HEK293 (cell line): ENCODE results near the gene TAPBPL.

ENCODE experiments used
- CTCF ChIA-PET: fragments of 350-600 bp; formaldehyde crosslinking; extraction: SDS; loops from one replicate; lab custom pipeline; 2021; ENCODE audit warnings: antibody characterized with exemption; lab: Yijun Ruan, JAX
- POLR2A ChIA-PET: fragments of 300-600 bp; formaldehyde crosslinking; extraction: SDS; loops from one replicate; lab custom pipeline; 2020; ENCODE audit warnings: antibody characterized with exemption, inconsistent platforms; lab: Yijun Ruan, JAX
- H3K27ac ChIP-seq: fragments of 200-500 bp; sonication (Bioruptor generic); 2 replicates; pipeline ENCODE4 v1.5.1; 2014; ENCODE audit warnings: low read depth, low read length, control low read depth, inconsistent platforms; ENCODE audit errors: extremely low read depth
- H3K36me3 ChIP-seq, 2 experiments: fragments of 200-500 bp in 1 of 2; sonication (Bioruptor generic) in 1 of 2; 1 replicate in 1 of 2; 2 replicates in 1 of 2; pipeline ENCODE4 v1.5.1; 2014 to 2017; ENCODE audit warnings: inconsistent platforms in 2 of 2, low read length in 2 of 2; ENCODE audit not compliant: control insufficient read depth in 2 of 2, insufficient read depth in 1 of 2
- H3K4me1 ChIP-seq: fragments of 200-500 bp; sonication (Bioruptor generic); 2 replicates; pipeline ENCODE4 v1.5.1; 2014; ENCODE audit warnings: mild to moderate bottlenecking, low read length, inconsistent platforms; ENCODE audit not compliant: control insufficient read depth, insufficient read depth
- H3K4me3 ChIP-seq: 2 replicates; pipeline ENCODE4 v1.5.1; 2011; ENCODE audit warnings: low read depth, mild to moderate bottlenecking, control low read depth, low read length, moderate library complexity
- H3K9me3 ChIP-seq: fragments of 200-500 bp; sonication (Bioruptor generic); 2 replicates; pipeline ENCODE4 v1.5.1; 2014; ENCODE audit warnings: low read depth, low read length, inconsistent platforms; ENCODE audit not compliant: control insufficient read depth, insufficient read depth
- GFI1B ChIP-seq: fragments of 450-650 bp; formaldehyde crosslinking; IDR thresholded peaks from 2 replicates; pipeline ENCODE4 v1.5.1; 2016; ENCODE audit warnings: missing biosample characterization, missing genetic modification characterization
- GLI2 ChIP-seq: fragments of 450-650 bp; formaldehyde crosslinking; IDR thresholded peaks from 2 replicates; pipeline ENCODE4; 2017; ENCODE audit warnings: missing biosample characterization, missing genetic modification characterization, low read depth, borderline replicate concordance
- HOXD13 ChIP-seq: sonication (generic); formaldehyde crosslinking; IDR thresholded peaks from 2 replicates; pipeline ENCODE4 v1.8.0; 2022; ENCODE audit warnings: missing genetic modification reagents, borderline replicate concordance
- TRIM28 ChIP-seq: IDR thresholded peaks from 2 replicates; pipeline ENCODE4 v1.6.1; 2011; ENCODE audit warnings: low read length, control low read depth, borderline replicate concordance
- ZFP41 ChIP-seq: fragments of 450-650 bp; formaldehyde crosslinking; IDR thresholded peaks from 2 replicates; pipeline ENCODE4 v1.5.1; 2016; ENCODE audit warnings: missing biosample characterization, missing genetic modification characterization, borderline replicate concordance
- ZNF175 ChIP-seq: fragments of 450-650 bp; formaldehyde crosslinking; IDR thresholded peaks from 2 replicates; pipeline ENCODE4 v1.5.1; 2016; ENCODE audit warnings: missing biosample characterization, missing genetic modification characterization
- ZNF2 ChIP-seq: fragments of 450-650 bp; formaldehyde crosslinking; IDR thresholded peaks from 2 replicates; pipeline ENCODE4 v1.5.1; 2016; ENCODE audit warnings: missing biosample characterization, missing genetic modification characterization
- ZNF214 ChIP-seq: fragments of 450-650 bp; formaldehyde crosslinking; IDR thresholded peaks from 2 replicates; pipeline ENCODE4 v1.5.1; 2017; ENCODE audit warnings: missing biosample characterization, mild to moderate bottlenecking, missing genetic modification characterization, borderline replicate concordance
- ZNF24 ChIP-seq: fragments of 450-650 bp; formaldehyde crosslinking; IDR thresholded peaks from 2 replicates; pipeline ENCODE4 v1.5.1; 2016; ENCODE audit warnings: missing biosample characterization, missing genetic modification characterization
- ZNF324 ChIP-seq: fragments of 450-650 bp; formaldehyde crosslinking; IDR thresholded peaks from 2 replicates; pipeline ENCODE4 v1.5.1; 2016; ENCODE audit warnings: missing biosample characterization, missing genetic modification characterization
- ZNF488 ChIP-seq: fragments of 450-650 bp; formaldehyde crosslinking; IDR thresholded peaks from 2 replicates; pipeline ENCODE4 v1.5.1; 2016; ENCODE audit warnings: missing biosample characterization, missing genetic modification characterization
- ZNF544 ChIP-seq: fragments of 450-650 bp; formaldehyde crosslinking; IDR thresholded peaks from 2 replicates; pipeline ENCODE4 v1.5.0; 2017; ENCODE audit warnings: missing biosample characterization, missing genetic modification characterization
- ZNF621 ChIP-seq: fragments of 450-650 bp; formaldehyde crosslinking; IDR thresholded peaks from 2 replicates; pipeline ENCODE4 v1.5.1; 2017; ENCODE audit warnings: missing biosample characterization, missing genetic modification characterization
- ZNF629 ChIP-seq: fragments of 450-650 bp; formaldehyde crosslinking; IDR thresholded peaks from 2 replicates; pipeline ENCODE4 v1.5.1; 2017; ENCODE audit warnings: missing biosample characterization, missing genetic modification characterization
- ZNF670 ChIP-seq: fragments of 450-650 bp; formaldehyde crosslinking; IDR thresholded peaks from 2 replicates; pipeline ENCODE4 v1.5.1; 2016; ENCODE audit warnings: missing biosample characterization, missing genetic modification characterization, low read depth
- ZNF701 ChIP-seq: fragments of 450-650 bp; formaldehyde crosslinking; IDR thresholded peaks from 2 replicates; pipeline ENCODE4 v1.5.1; 2016; ENCODE audit warnings: missing biosample characterization, missing genetic modification characterization
- ZNF837 ChIP-seq: fragments of 450-650 bp; formaldehyde crosslinking; IDR thresholded peaks from 2 replicates; pipeline ENCODE4 v1.5.1; 2016; ENCODE audit warnings: missing biosample characterization, missing genetic modification characterization
- ZSCAN30 ChIP-seq: fragments of 450-650 bp; IDR thresholded peaks from 2 replicates; pipeline ENCODE4 v1.5.1; 2018; ENCODE audit warnings: missing biosample characterization, mild to moderate bottlenecking, missing genetic modification characterization, moderate library complexity
- TF ChIP-seq, protein P1 (sequence below): fragments of 450-650 bp; formaldehyde crosslinking; IDR thresholded peaks from 2 replicates; pipeline ENCODE4 v1.5.1; 2017; ENCODE audit warnings: missing biosample characterization, missing genetic modification characterization
- TF ChIP-seq, protein P2 (sequence below): fragments of 450-650 bp; formaldehyde crosslinking; IDR thresholded peaks from 2 replicates; pipeline ENCODE4 v1.5.1; 2016; ENCODE audit warnings: missing biosample characterization, missing genetic modification characterization, low read depth
- TF ChIP-seq, protein P3 (sequence below): fragments of 450-650 bp; formaldehyde crosslinking; IDR thresholded peaks from 2 replicates; pipeline ENCODE4 v1.5.1; 2016; ENCODE audit warnings: missing biosample characterization, missing genetic modification characterization

Gene TAPBPL

DNA sequence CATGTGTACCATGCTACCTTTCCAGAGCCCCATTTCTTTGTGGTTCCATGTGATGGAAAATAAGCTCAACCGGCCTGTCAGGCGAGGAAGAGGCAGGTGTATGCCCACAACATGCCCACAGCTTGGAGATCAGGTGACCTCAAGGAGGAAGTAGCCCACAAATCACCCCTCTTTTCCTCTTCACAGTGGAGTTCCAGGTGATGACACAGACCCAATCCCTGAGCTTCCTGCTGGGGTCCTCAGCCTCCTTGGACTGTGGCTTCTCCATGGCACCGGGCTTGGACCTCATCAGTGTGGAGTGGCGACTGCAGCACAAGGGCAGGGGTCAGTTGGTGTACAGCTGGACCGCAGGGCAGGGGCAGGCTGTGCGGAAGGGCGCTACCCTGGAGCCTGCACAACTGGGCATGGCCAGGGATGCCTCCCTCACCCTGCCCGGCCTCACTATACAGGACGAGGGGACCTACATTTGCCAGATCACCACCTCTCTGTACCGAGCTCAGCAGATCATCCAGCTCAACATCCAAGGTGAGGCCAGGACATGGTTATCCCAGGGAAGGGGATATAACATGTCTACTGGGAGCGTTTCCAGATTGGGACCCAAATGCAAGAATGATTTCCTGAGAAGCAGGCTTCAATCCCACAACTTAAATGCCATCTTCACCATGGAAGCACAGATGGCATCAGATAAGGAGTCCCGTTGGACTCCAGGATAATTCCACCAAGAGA, 5.5 kb downstream of the TAPBPL start:
- POLR2A ChIA-PET, result interaction anchor here (0.9 to 1.9 kb wide), 2 partner anchors 9 to 13 kb away, joined by 3 to 8 read pairs; partner anchors contain the start of gene VAMP1

GRCh38 chr12:6458281-6459003, 6.6 kb downstream of the TAPBPL start:
- no peak overlapping the region for H3K4me3 ChIP-seq
- H3K27ac ChIP-seq, result no peak overlapping the region
- TF ChIP-seq ZNF701 (tag by site-specific recombination) (no peak), ZNF621 (tag by site-specific recombination) (no peak), GFI1B (tag by site-specific recombination) (no peak), ZFP41 (tag by site-specific recombination) (no peak), ZNF2 (no peak), ZNF24 (tag by site-specific recombination) (no peak), ZNF670 (tag by site-specific recombination) (no peak), ZNF629 (tag by site-specific recombination) (no peak), HOXD13 (CRISPR knock-in tag) (no peak), ZNF837 (tag by site-specific recombination) (no peak), ZSCAN30 (tag by site-specific recombination) (no peak), ZNF544 (no peak), ZNF175 (tag by site-specific recombination) (no peak), GLI2 (tag by site-specific recombination) (no peak)
- TF ChIP-seq, protein P1, sequence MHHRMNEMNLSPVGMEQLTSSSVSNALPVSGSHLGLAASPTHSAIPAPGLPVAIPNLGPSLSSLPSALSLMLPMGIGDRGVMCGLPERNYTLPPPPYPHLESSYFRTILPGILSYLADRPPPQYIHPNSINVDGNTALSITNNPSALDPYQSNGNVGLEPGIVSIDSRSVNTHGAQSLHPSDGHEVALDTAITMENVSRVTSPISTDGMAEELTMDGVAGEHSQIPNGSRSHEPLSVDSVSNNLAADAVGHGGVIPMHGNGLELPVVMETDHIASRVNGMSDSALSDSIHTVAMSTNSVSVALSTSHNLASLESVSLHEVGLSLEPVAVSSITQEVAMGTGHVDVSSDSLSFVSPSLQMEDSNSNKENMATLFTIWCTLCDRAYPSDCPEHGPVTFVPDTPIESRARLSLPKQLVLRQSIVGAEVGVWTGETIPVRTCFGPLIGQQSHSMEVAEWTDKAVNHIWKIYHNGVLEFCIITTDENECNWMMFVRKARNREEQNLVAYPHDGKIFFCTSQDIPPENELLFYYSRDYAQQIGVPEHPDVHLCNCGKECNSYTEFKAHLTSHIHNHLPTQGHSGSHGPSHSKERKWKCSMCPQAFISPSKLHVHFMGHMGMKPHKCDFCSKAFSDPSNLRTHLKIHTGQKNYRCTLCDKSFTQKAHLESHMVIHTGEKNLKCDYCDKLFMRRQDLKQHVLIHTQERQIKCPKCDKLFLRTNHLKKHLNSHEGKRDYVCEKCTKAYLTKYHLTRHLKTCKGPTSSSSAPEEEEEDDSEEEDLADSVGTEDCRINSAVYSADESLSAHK (tag by site-specific recombination), result no peak
- TF ChIP-seq, protein P2, sequence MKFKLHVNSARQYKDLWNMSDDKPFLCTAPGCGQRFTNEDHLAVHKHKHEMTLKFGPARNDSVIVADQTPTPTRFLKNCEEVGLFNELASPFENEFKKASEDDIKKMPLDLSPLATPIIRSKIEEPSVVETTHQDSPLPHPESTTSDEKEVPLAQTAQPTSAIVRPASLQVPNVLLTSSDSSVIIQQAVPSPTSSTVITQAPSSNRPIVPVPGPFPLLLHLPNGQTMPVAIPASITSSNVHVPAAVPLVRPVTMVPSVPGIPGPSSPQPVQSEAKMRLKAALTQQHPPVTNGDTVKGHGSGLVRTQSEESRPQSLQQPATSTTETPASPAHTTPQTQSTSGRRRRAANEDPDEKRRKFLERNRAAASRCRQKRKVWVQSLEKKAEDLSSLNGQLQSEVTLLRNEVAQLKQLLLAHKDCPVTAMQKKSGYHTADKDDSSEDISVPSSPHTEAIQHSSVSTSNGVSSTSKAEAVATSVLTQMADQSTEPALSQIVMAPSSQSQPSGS (tag by site-specific recombination), result no peak
- TF ChIP-seq, protein P3, sequence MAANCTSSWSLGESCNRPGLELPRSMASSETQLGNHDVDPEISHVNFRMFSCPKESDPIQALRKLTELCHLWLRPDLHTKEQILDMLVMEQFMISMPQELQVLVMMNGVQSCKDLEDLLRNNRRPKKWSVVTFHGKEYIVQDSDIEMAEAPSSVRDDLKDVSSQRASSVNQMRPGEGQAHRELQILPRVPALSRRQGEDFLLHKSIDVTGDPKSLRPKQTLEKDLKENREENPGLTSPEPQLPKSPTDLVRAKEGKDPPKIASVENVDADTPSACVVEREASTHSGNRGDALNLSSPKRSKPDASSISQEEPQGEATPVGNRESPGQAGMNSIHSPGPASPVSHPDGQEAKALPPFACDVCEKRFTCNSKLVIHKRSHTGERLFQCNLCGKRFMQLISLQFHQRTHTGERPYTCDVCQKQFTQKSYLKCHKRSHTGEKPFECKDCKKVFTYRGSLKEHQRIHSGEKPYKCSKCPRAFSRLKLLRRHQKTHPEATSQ (tag by site-specific recombination), result no peak
- H3K9me3 ChIP-seq, result no peaks in the 10 kb centered on the region
- H3K36me3 ChIP-seq, result peaks cover 0 to 44% of the 10 kb centered on the region in 2 experiments; a peak in 1 of 3 replicates
- no peaks in the 10 kb centered on the region for H3K4me1 ChIP-seq
- ChIA-PET CTCF (interaction anchor here (0.5 to 1.2 kb wide), 4 partner anchors 35 to 470 kb away, joined by 3 to 5 read pairs (median 3); partner anchors contain the start of gene SCNN1A), POLR2A (interaction anchor here (1.4 to 4.3 kb wide), 3 partner anchors 12 to 113 kb away, joined by 4 to 40 read pairs (median 4); partner anchors contain the start of gene VAMP1)

More for the DNA sequence above, 5.5 kb downstream of the TAPBPL start:
- Histone ChIP-seq H3K27ac (no peak overlapping the region), H3K4me1 (no peaks in the 10 kb centered on the region), H3K36me3 (peaks cover 0 to 33% of the 10 kb centered on the region in 2 experiments; a peak in 1 of 3 replicates), H3K4me3 (no peak overlapping the region), H3K9me3 (no peaks in the 10 kb centered on the region)
- TF ChIP-seq ZSCAN30 (tag by site-specific recombination), result no peak
- TF ChIP-seq ZNF214 (tag by site-specific recombination), result no peak
- TF ChIP-seq TRIM28, result no peak
- TF ChIP-seq ZNF324 (tag by site-specific recombination), result no peak
- TF ChIP-seq ZNF488 (tag by site-specific recombination), result no peak
- CTCF ChIA-PET, result interaction anchor here (0.7 to 2.8 kb wide), 3 partner anchors 8 to 15 kb away, joined by 3 to 28 read pairs (median 4); no protein-coding TSS in a partner anchor
